Measurements from ENCODE around the gene NR1H4.

The NR1H4 gene

GRCh38 chr12:100512692-100513091, 39.0 kb downstream of the NR1H4 start:
- no peak overlapping the region for H4K91ac ChIP-seq (ENCODE audit: low read length)
- no peak overlapping the region for H3K14ac ChIP-seq (ENCODE audit: low read length in 2 of 2)
- no peak overlapping the region for H2BK5ac ChIP-seq (ENCODE audit: low read depth, low read length, poor library complexity, severe bottlenecking)
- H3K27ac ChIP-seq (ENCODE audit: low read length, poor library complexity, severe bottlenecking): no peak overlapping the region
- 64% methylated on average over 2 of the region's 3 CpGs for WGBS
- no peak overlapping the region for H4K8ac ChIP-seq (ENCODE audit: low read length)
- no peaks in the 10 kb centered on the region for H3K9me3 ChIP-seq (ENCODE audit: control insufficient read depth, low read length)
- no peak overlapping the region for H2AFZ ChIP-seq (ENCODE audit: low read depth, low read length)
- no peak overlapping the region for H3K4me2 ChIP-seq (ENCODE audit: low read length, poor library complexity, severe bottlenecking)
- DNase-seq: no peak
- H3K18ac ChIP-seq (ENCODE audit: low read depth in 1 of 2, low read length in 2 of 2): no peak overlapping the region
- H3K36me3 ChIP-seq (ENCODE audit: control insufficient read depth in 1 of 2, insufficient read depth in 2 of 2, low read depth in 1 of 2, low read length in 2 of 2): no peaks in the 10 kb centered on the region
- H2BK15ac ChIP-seq (ENCODE audit: low read depth, poor library complexity, severe bottlenecking): no peak overlapping the region
- no peak overlapping the region for H3K9ac ChIP-seq (ENCODE audit: low read length)
- no peak overlapping the region for H2AK5ac ChIP-seq (ENCODE audit: low read length, severe bottlenecking)
- H2BK12ac ChIP-seq (ENCODE audit: low read length in 2 of 2): no peak overlapping the region
- H3K4me1 ChIP-seq (ENCODE audit: control insufficient read depth, insufficient read depth, low read depth, low read length): no peaks in the 10 kb centered on the region
- no peaks in the 10 kb centered on the region for H3K79me1 ChIP-seq (replicated peaks; ENCODE audit: low read length, poor library complexity, severe bottlenecking)
- no peak overlapping the region for H3K23ac ChIP-seq (ENCODE audit: low read length in 2 of 2)
- H3K4me3 ChIP-seq (ENCODE audit: insufficient read depth in 1 of 2, low read depth in 1 of 2, low read length in 2 of 2): no peak overlapping the region
- H2BK120ac ChIP-seq (ENCODE audit: low read depth, low read length): no peak overlapping the region
- no peak overlapping the region for H3K4ac ChIP-seq (ENCODE audit: low read depth in 1 of 2, low read length in 2 of 2)
- no peaks in the 10 kb centered on the region for H3K27me3 ChIP-seq (ENCODE audit: control insufficient read depth in 1 of 2, insufficient read depth in 1 of 2, low read length in 2 of 2)

GRCh38 chr12:100515968-100516367, 42.3 kb downstream of the NR1H4 start:
- H3K4me3 ChIP-seq (ENCODE audit: insufficient read depth in 1 of 2, low read depth in 1 of 2, low read length in 2 of 2): no peak overlapping the region
- H3K4me1 ChIP-seq (ENCODE audit: control insufficient read depth, insufficient read depth, low read depth, low read length): no peaks in the 10 kb centered on the region
- H2AFZ ChIP-seq (ENCODE audit: low read depth, low read length): no peak overlapping the region
- WGBS: 83% methylated on average over 2 of the region's 3 CpGs
- no peak for DNase-seq
- no peak overlapping the region for H3K23ac ChIP-seq (ENCODE audit: low read length in 2 of 2)
- peaks cover 0 to 5% of the 10 kb centered on the region in 2 experiments for H3K27me3 ChIP-seq (ENCODE audit: control insufficient read depth in 1 of 2, insufficient read depth in 1 of 2, low read length in 2 of 2)
- no peak overlapping the region for H3K4ac ChIP-seq (ENCODE audit: low read depth in 1 of 2, low read length in 2 of 2)
- H2BK5ac ChIP-seq (ENCODE audit: low read depth, low read length, poor library complexity, severe bottlenecking): no peak overlapping the region
- no peak overlapping the region for H2AK5ac ChIP-seq (ENCODE audit: low read length, severe bottlenecking)
- H4K91ac ChIP-seq (ENCODE audit: low read length): no peak overlapping the region
- H3K14ac ChIP-seq (ENCODE audit: low read length in 2 of 2): no peak overlapping the region
- H2BK15ac ChIP-seq (ENCODE audit: low read depth, poor library complexity, severe bottlenecking): no peak overlapping the region
- H3K79me1 ChIP-seq (replicated peaks; ENCODE audit: low read length, poor library complexity, severe bottlenecking): no peaks in the 10 kb centered on the region
- no peak overlapping the region for H3K18ac ChIP-seq (ENCODE audit: low read depth in 1 of 2, low read length in 2 of 2)
- H2BK120ac ChIP-seq (ENCODE audit: low read depth, low read length): no peak overlapping the region
- H3K36me3 ChIP-seq (ENCODE audit: control insufficient read depth in 1 of 2, insufficient read depth in 2 of 2, low read depth in 1 of 2, low read length in 2 of 2): no peaks in the 10 kb centered on the region
- H4K8ac ChIP-seq (ENCODE audit: low read length): no peak overlapping the region
- H3K9me3 ChIP-seq (ENCODE audit: control insufficient read depth, low read length): no peaks in the 10 kb centered on the region
- no peak overlapping the region for H3K4me2 ChIP-seq (ENCODE audit: low read length, poor library complexity, severe bottlenecking)
- H3K27ac ChIP-seq (ENCODE audit: low read length, poor library complexity, severe bottlenecking): no peak overlapping the region
- no peak overlapping the region for H3K9ac ChIP-seq (ENCODE audit: low read length)
- H2BK12ac ChIP-seq (ENCODE audit: low read length in 2 of 2): no peak overlapping the region

- no peak overlapping the region for H4K91ac ChIP-seq (ENCODE audit: low read length)
- H3K27ac ChIP-seq (ENCODE audit: low read length, poor library complexity, severe bottlenecking): no peak overlapping the region
- H3K4me3 ChIP-seq (ENCODE audit: insufficient read depth in 1 of 2, low read depth in 1 of 2, low read length in 2 of 2): no peak overlapping the region
- H2BK5ac ChIP-seq (ENCODE audit: low read depth, low read length, poor library complexity, severe bottlenecking): no peak overlapping the region
- no peaks in the 10 kb centered on the region for H3K79me1 ChIP-seq (replicated peaks; ENCODE audit: low read length, poor library complexity, severe bottlenecking)
- H3K9ac ChIP-seq (ENCODE audit: low read length): no peak overlapping the region
- H2AK5ac ChIP-seq (ENCODE audit: low read length, severe bottlenecking): no peak overlapping the region
- 75% methylated on average over 1 of the region's 1 CpG for WGBS
- no peaks in the 10 kb centered on the region for H3K4me1 ChIP-seq (ENCODE audit: control insufficient read depth, insufficient read depth, low read depth, low read length)
- no peak overlapping the region for H2AFZ ChIP-seq (ENCODE audit: low read depth, low read length)
- H3K27me3 ChIP-seq (ENCODE audit: control insufficient read depth in 1 of 2, insufficient read depth in 1 of 2, low read length in 2 of 2): peaks cover 0 to 9% of the 10 kb centered on the region in 2 experiments
- H3K36me3 ChIP-seq (ENCODE audit: control insufficient read depth in 1 of 2, insufficient read depth in 2 of 2, low read depth in 1 of 2, low read length in 2 of 2): no peaks in the 10 kb centered on the region
- no peak for DNase-seq
- no peak overlapping the region for H2BK120ac ChIP-seq (ENCODE audit: low read depth, low read length)
- no peak overlapping the region for H3K18ac ChIP-seq (ENCODE audit: low read depth in 1 of 2, low read length in 2 of 2)
- no peaks in the 10 kb centered on the region for H3K9me3 ChIP-seq (ENCODE audit: control insufficient read depth, low read length)
- no peak overlapping the region for H3K4me2 ChIP-seq (ENCODE audit: low read length, poor library complexity, severe bottlenecking)
- no peak overlapping the region for H4K8ac ChIP-seq (ENCODE audit: low read length)
- no peak overlapping the region for H2BK15ac ChIP-seq (ENCODE audit: low read depth, poor library complexity, severe bottlenecking)
- H2BK12ac ChIP-seq (ENCODE audit: low read length in 2 of 2): no peak overlapping the region
- no peak overlapping the region for H3K14ac ChIP-seq (ENCODE audit: low read length in 2 of 2)
- no peak overlapping the region for H3K23ac ChIP-seq (ENCODE audit: low read length in 2 of 2)
- H3K4ac ChIP-seq (ENCODE audit: low read depth in 1 of 2, low read length in 2 of 2): no peak overlapping the region
These were observed 44.7 kb downstream of the NR1H4 start for GRCh38 chr12:100518376-100518775.

- H3K36me3 ChIP-seq (ENCODE audit: control insufficient read depth in 1 of 2, insufficient read depth in 2 of 2, low read depth in 1 of 2, low read length in 2 of 2): no peaks in the 10 kb centered on the region
- H3K4ac ChIP-seq (ENCODE audit: low read depth in 1 of 2, low read length in 2 of 2): no peak overlapping the region
- H2BK5ac ChIP-seq (ENCODE audit: low read depth, low read length, poor library complexity, severe bottlenecking): no peak overlapping the region
- H3K9ac ChIP-seq (ENCODE audit: low read length): no peak overlapping the region
- no peak overlapping the region for H2BK15ac ChIP-seq (ENCODE audit: low read depth, poor library complexity, severe bottlenecking)
- no peaks in the 10 kb centered on the region for H3K9me3 ChIP-seq (ENCODE audit: control insufficient read depth, low read length)
- no peak overlapping the region for H3K18ac ChIP-seq (ENCODE audit: low read depth in 1 of 2, low read length in 2 of 2)
- no peaks in the 10 kb centered on the region for H3K4me1 ChIP-seq (ENCODE audit: control insufficient read depth, insufficient read depth, low read depth, low read length)
- H2BK120ac ChIP-seq (ENCODE audit: low read depth, low read length): no peak overlapping the region
- no peak overlapping the region for H2BK12ac ChIP-seq (ENCODE audit: low read length in 2 of 2)
- peaks cover 0 to 12% of the 10 kb centered on the region in 2 experiments for H3K27me3 ChIP-seq (ENCODE audit: control insufficient read depth in 1 of 2, insufficient read depth in 1 of 2, low read length in 2 of 2)
- no peak overlapping the region for H3K4me2 ChIP-seq (ENCODE audit: low read length, poor library complexity, severe bottlenecking)
- H3K4me3 ChIP-seq (ENCODE audit: insufficient read depth in 1 of 2, low read depth in 1 of 2, low read length in 2 of 2): no peak overlapping the region
- 86% methylated on average over 7 of the region's 10 CpGs for WGBS
- no peak for DNase-seq
- H4K8ac ChIP-seq (ENCODE audit: low read length): no peak overlapping the region
- H2AFZ ChIP-seq (ENCODE audit: low read depth, low read length): no peak overlapping the region
- H3K23ac ChIP-seq (ENCODE audit: low read length in 2 of 2): no peak overlapping the region
- H3K14ac ChIP-seq (ENCODE audit: low read length in 2 of 2): no peak overlapping the region
- no peak overlapping the region for H3K27ac ChIP-seq (ENCODE audit: low read length, poor library complexity, severe bottlenecking)
- H3K79me1 ChIP-seq (replicated peaks; ENCODE audit: low read length, poor library complexity, severe bottlenecking): no peaks in the 10 kb centered on the region
- H2AK5ac ChIP-seq (ENCODE audit: low read length, severe bottlenecking): no peak overlapping the region
- no peak overlapping the region for H4K91ac ChIP-seq (ENCODE audit: low read length)
These were observed 46.5 kb downstream of the NR1H4 start for GRCh38 chr12:100520048-100520769.

All from mesenchymal stem cell (in vitro differentiated cells and primary cell).